ENCODE measurements around the gene MGMT.

MGMT gene

GRCh38 chr10:129654461-129654860 lies 187.4 kb downstream of the MGMT start:
- Histone ChIP-seq H3K9ac (ENCODE audit: low read length) (no peak overlapping the region), H3K27ac (ENCODE audit: low read length) (no peak overlapping the region), H3K4me2 (ENCODE audit: low read depth, low read length) (no peak overlapping the region), H3K9me2 (replicated peaks; ENCODE audit: insufficient read depth, low read length) (no peaks in the 10 kb centered on the region), H3K27me3 (replicated peaks; ENCODE audit: insufficient read depth, low read length) (no peaks in the 10 kb centered on the region), H3K4me1 (ENCODE audit: low read length) (no peaks in the 10 kb centered on the region), H3K9me3 (replicated peaks; ENCODE audit: insufficient read depth, low read length) (no peaks in the 10 kb centered on the region), H3K79me2 (ENCODE audit: low read length) (no peaks in the 10 kb centered on the region), H3K36me3 (replicated peaks; ENCODE audit: insufficient read depth, low read length) (no peaks in the 10 kb centered on the region), H2AFZ (ENCODE audit: low read length) (no peak overlapping the region), H3F3A (ENCODE audit: insufficient read depth, low read length) (no peaks in the 10 kb centered on the region), H4K20me1 (ENCODE audit: insufficient read depth, low read length) (no peaks in the 10 kb centered on the region), H3K4me3 (ENCODE audit: low read length) (no peak overlapping the region)
- no peak for DNase-seq
- no peak for TF ChIP-seq EZH2 (optimal IDR thresholded peaks at IDR 0.05; ENCODE audit: low read depth, low read length)
- TF ChIP-seq, protein P1, sequence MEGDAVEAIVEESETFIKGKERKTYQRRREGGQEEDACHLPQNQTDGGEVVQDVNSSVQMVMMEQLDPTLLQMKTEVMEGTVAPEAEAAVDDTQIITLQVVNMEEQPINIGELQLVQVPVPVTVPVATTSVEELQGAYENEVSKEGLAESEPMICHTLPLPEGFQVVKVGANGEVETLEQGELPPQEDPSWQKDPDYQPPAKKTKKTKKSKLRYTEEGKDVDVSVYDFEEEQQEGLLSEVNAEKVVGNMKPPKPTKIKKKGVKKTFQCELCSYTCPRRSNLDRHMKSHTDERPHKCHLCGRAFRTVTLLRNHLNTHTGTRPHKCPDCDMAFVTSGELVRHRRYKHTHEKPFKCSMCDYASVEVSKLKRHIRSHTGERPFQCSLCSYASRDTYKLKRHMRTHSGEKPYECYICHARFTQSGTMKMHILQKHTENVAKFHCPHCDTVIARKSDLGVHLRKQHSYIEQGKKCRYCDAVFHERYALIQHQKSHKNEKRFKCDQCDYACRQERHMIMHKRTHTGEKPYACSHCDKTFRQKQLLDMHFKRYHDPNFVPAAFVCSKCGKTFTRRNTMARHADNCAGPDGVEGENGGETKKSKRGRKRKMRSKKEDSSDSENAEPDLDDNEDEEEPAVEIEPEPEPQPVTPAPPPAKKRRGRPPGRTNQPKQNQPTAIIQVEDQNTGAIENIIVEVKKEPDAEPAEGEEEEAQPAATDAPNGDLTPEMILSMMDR (IDR thresholded peaks at IDR 0.05; ENCODE audit: low read length), result no peak
- TF ChIP-seq EZH2phosphoT487 (IDR thresholded peaks at IDR 0.05; ENCODE audit: low read length), result no peak

DNA sequence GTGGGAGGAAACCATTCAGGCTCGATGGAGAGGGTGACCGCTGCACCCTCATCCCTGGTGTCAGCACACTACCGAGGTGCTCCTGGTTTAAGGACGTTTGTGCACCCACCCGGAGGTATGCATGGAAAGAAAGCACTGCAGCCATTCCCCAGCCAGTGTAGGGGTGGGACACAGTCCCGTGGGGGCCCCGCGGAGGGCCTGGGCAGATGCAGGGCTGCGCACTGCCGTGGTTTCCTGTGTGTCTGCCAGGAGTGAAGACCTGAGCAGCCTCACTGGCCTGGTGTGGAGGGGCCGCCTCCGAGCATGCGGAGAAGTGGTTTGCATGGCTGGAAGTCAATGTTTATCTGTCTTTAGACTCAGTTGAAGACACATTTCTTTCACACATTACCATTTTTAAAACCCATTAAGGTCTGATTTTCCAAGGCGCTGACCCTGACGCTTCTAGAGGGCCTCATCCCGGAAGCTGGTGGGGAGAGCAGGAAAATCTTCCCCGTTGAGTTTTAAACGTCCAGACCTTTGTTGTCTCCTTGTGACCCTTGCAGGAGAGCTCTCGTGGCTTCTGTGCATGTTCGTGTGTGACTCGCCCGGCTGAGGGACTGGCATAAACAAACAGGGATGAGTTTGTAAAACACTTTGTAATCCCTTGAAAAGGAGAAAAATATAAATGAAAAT lies 188.1 kb downstream of the MGMT start:
- Histone ChIP-seq H4K20me1 (ENCODE audit: insufficient read depth, low read length) (no peaks in the 10 kb centered on the region), H2AFZ (ENCODE audit: low read length) (no peak overlapping the region), H3F3A (ENCODE audit: insufficient read depth, low read length) (no peaks in the 10 kb centered on the region), H3K4me3 (ENCODE audit: low read length) (no peak overlapping the region), H3K9ac (ENCODE audit: low read length) (no peak overlapping the region), H3K4me2 (ENCODE audit: low read depth, low read length) (no peak overlapping the region), H3K9me2 (replicated peaks; ENCODE audit: insufficient read depth, low read length) (no peaks in the 10 kb centered on the region), H3K4me1 (ENCODE audit: low read length) (no peaks in the 10 kb centered on the region), H3K79me2 (ENCODE audit: low read length) (no peaks in the 10 kb centered on the region), H3K9me3 (replicated peaks; ENCODE audit: insufficient read depth, low read length) (no peaks in the 10 kb centered on the region), H3K27ac (ENCODE audit: low read length) (no peak overlapping the region), H3K27me3 (replicated peaks; ENCODE audit: insufficient read depth, low read length) (no peaks in the 10 kb centered on the region), H3K36me3 (replicated peaks; ENCODE audit: insufficient read depth, low read length) (no peaks in the 10 kb centered on the region)
- DNase-seq, result no peak
- TF ChIP-seq EZH2phosphoT487 (IDR thresholded peaks at IDR 0.05; ENCODE audit: low read length), result no peak
- no peak for TF ChIP-seq EZH2 (optimal IDR thresholded peaks at IDR 0.05; ENCODE audit: low read depth, low read length)
- TF ChIP-seq, protein P1 (IDR thresholded peaks at IDR 0.05; ENCODE audit: low read length), result no peak

DNA sequence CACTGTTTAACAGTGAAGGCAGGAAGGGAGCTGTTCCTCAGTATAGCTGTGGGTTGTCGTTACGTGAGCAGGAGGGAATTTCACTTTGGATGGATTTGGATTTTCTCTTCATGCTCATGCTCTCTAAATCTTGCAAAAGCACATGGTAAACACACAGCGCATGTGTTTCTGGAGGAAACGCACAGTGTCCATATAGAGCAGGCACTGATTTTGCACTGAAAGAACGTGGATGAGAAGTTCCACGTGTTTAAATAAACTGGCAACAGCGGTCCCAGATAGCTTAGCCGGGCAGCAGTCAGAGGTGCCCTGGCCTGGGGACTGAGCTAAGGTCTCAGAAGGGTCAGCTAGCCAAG lies 188.6 kb downstream of the MGMT start:
- H3K79me2 ChIP-seq (ENCODE audit: low read length), result no peaks in the 10 kb centered on the region
- H3K27me3 ChIP-seq (replicated peaks; ENCODE audit: insufficient read depth, low read length), result no peaks in the 10 kb centered on the region
- no peak overlapping the region for H3K4me3 ChIP-seq (ENCODE audit: low read length)
- no peak overlapping the region for H3K27ac ChIP-seq (ENCODE audit: low read length)
- H3F3A ChIP-seq (ENCODE audit: insufficient read depth, low read length), result no peaks in the 10 kb centered on the region
- no peaks in the 10 kb centered on the region for H3K9me3 ChIP-seq (replicated peaks; ENCODE audit: insufficient read depth, low read length)
- no peak for DNase-seq
- no peaks in the 10 kb centered on the region for H3K4me1 ChIP-seq (ENCODE audit: low read length)
- H3K9ac ChIP-seq (ENCODE audit: low read length), result no peak overlapping the region
- H3K36me3 ChIP-seq (replicated peaks; ENCODE audit: insufficient read depth, low read length), result no peaks in the 10 kb centered on the region
- H3K9me2 ChIP-seq (replicated peaks; ENCODE audit: insufficient read depth, low read length), result no peaks in the 10 kb centered on the region
- TF ChIP-seq EZH2 (optimal IDR thresholded peaks at IDR 0.05; ENCODE audit: low read depth, low read length) (no peak), EZH2phosphoT487 (IDR thresholded peaks at IDR 0.05; ENCODE audit: low read length) (no peak)
- TF ChIP-seq, protein P1 (IDR thresholded peaks at IDR 0.05; ENCODE audit: low read length), result no peak
- no peak overlapping the region for H3K4me2 ChIP-seq (ENCODE audit: low read depth, low read length)
- no peaks in the 10 kb centered on the region for H4K20me1 ChIP-seq (ENCODE audit: insufficient read depth, low read length)
- no peak overlapping the region for H2AFZ ChIP-seq (ENCODE audit: low read length)
